GM08714 (cell line): ENCODE measurements around the gene PARN.

Experiments
- H3K4me3 ChIP-seq: fragments of 200-500 bp; sonication (Bioruptor generic); 2 replicates; pipeline ENCODE4 v1.5.1; 2014; ENCODE audit warnings: mild to moderate bottlenecking, low read length, inconsistent platforms
- ZNF274 ChIP-seq: IDR thresholded peaks from 2 replicates; pipeline ENCODE4 v1.6.1; 2012; ENCODE audit warnings: mild to moderate bottlenecking, low read depth, low read length

The PARN gene, protein sequence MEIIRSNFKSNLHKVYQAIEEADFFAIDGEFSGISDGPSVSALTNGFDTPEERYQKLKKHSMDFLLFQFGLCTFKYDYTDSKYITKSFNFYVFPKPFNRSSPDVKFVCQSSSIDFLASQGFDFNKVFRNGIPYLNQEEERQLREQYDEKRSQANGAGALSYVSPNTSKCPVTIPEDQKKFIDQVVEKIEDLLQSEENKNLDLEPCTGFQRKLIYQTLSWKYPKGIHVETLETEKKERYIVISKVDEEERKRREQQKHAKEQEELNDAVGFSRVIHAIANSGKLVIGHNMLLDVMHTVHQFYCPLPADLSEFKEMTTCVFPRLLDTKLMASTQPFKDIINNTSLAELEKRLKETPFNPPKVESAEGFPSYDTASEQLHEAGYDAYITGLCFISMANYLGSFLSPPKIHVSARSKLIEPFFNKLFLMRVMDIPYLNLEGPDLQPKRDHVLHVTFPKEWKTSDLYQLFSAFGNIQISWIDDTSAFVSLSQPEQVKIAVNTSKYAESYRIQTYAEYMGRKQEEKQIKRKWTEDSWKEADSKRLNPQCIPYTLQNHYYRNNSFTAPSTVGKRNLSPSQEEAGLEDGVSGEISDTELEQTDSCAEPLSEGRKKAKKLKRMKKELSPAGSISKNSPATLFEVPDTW

DNA sequence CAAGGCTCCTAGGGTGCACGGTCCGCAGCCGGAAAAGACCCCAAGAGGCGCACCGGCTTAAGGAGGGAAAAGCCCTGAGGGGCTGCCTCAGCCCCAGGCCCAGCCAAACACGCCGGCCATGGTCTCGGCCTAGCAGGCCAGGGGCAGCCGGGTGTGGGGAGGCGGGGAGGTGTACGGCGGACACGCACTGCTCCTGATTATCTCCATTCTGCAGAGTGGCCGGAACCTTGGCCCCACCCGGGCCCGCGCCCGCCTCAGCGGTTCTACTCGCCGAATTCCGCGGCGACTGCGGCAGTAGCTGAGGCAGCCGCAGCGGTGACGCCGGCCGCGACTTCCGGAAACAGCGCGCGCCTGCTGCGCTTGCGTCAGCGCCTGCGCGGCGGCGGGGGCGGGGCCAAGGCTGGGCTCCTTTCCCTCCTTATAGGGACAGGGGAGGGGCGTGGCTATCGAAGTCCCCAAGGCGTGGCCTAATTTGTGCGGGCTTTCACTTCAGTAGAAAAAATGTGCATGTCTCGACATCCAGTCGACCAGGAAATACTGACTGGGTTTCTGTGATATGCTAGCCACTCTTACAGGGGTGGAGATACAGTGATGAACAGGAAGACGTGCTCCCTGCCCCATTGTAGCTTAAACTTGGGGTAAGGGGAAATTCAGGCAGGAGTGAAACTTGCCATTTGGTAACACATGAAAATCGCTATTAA lies at the start of gene PARN:
TSS of gene PARN (minus strand) at position 342 of the 701 bp plus-strand sequence. CDS start at position 207, 135 bp downstream.
- no peak for TF ChIP-seq ZNF274

DNA sequence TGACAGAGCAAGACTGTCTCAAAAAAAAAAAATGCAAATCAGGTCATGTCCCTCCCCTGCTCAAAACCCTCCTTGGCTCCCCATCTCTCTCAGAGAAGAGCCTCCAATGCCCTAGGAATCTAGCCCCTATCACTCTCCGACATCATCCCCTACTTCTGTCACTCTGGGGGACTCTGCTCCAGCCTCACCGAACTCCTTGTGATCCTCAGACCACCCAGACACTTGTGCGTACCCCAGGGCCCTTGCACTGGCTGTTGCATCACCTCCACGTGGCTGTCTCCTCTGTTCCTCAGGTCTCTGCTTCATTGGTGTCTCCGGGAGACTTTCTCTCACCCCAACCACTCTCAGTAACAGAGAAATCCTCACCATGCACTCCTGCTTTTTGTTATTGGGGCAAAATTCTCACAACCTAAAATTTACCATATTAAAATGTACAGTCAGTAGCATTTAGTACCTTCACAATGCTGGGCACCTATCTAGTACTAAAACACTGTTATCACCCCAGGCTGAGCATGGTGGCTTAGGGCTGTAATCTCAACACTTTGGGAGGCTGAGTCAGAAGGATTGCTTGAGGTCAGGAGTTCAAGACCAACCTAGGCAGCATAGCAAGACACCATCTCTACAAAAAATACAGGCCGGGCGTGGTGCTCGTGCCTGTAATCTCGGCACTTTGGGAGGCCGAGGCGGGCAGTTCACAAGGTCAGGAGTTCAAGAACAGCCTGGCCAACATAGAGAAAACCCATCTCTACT lies 48.9 kb upstream of the PARN start:
- TF ChIP-seq ZNF274 = no peak
- no peak overlapping the region for H3K4me3 ChIP-seq

More for the DNA sequence above, at the start of gene PARN:
- peak within 1 kb of the TSS; percentile 95 for H3K4me3 ChIP-seq

DNA sequence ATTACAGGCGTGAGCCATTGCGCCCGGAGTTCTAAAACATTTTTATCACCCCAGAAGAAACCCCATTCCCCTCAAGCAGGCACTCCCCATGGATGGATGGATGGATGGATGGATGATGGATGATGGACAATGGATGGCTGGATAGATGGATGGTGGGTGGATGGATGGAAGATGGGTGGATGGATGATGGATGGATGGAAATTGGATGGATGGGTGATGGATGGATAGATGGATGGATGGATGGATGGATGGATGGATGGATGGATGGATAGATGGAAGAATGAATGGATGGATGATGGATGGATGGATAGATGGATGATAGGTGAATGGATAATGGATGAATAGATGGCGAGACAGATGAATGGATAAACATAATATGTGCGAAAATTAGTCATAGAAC lies 47.6 kb upstream of the PARN start:
- no peak for TF ChIP-seq ZNF274
- H3K4me3 ChIP-seq = no peak overlapping the region

DNA sequence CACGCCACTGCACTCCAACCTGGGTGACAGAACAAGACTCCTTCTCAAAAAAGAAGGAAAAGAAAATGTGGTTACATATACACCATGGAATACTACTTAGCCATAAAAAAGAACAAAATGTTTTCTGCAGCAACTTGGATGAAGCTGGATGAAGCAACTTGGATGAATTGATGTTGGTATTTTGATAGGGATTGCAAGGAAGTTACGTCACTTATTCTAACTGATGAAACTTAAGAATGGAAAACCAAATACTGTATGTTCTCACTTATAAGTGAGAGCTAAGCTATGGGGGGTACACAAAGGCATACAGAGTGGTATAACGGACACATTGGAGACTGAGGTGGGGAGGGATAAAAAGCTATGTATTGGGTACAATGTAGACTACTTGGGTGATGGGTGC lies 46.6 kb upstream of the PARN start:
- H3K4me3 ChIP-seq = no peak overlapping the region
- no peak for TF ChIP-seq ZNF274

DNA sequence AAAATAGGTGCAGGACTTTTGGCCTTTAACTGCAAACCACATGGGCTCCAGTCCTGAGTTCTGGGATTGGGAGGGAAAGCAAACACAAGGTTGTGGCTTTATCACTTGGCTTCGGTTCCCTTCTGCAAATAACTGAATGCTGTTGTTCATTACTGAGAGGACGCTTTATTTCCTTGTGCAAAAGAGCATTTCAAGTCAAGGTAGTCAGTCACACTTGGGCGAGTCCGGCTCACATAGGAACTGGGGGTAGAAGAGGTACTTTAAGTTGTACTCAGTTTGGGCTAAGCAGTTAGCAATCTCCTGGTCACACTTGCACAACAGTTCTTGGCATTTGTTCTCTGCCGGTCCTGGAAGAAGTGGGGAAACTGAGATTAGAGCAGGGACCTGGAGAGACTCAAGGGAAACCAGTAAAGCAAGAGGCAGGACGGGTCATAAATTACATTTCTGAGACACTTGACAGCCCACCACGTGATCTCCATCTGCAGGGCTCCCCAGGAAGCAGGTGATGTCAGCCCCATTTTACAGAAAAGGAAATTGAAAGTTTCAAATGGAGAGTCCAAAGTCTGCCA lies 42.4 kb upstream of the PARN start:
- TF ChIP-seq ZNF274 = no peak
- H3K4me3 ChIP-seq = peak overlapping the region; percentile 13; the same call in 1 of the 2 replicates

DNA sequence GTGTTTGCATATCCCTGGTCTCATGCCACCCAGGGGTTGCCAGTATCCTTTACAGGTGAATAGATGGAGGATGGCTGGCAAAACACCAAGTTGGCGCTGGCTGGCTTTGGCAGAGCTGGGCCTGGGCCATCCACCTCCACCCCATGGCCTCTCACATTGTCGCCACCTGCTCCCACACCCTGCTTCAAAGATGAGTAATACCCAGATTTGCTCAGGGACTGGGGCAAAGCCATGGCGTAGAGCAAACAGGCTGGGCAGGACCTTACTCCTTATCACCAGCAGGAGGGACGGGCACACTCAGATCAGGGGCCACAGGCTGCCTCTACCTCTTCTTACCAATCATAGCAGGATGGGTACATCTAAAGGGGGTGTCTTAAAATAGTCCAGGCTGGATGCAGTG lies 39.7 kb upstream of the PARN start:
- no peak for TF ChIP-seq ZNF274
- H3K4me3 ChIP-seq = no peak overlapping the region

DNA sequence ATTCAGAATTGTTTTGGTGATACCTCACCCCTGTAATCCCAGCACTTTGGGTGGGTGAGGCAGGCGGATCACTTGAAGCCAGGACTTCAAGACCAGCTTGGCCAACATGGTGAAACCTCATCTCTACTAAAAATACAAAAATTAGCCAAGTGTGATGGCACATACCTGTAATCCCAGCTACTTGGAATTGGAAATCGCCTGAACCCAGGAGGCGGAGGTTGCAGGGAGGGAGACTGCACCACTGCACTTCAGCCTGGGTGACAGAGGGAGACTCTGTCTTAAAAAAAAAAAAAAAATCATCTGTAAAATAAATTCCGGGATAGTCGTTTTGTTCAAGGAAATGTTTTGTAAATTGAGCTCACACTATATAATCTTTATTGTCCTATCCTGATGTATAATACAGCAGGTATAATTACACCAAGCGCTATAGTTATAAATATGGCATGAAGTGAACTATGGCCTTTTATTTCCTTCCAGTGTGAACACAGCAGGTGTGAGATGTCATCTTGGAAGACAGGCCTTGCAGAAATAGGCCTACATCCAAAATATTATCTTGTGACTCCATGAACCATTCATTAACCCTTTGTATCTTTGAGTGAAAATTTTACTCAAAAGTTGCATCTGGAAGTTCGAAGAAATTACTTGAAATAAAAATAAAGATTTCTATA lies 38.6 kb upstream of the PARN start:
- no peak for TF ChIP-seq ZNF274
- H3K4me3 ChIP-seq = no peak overlapping the region

DNA sequence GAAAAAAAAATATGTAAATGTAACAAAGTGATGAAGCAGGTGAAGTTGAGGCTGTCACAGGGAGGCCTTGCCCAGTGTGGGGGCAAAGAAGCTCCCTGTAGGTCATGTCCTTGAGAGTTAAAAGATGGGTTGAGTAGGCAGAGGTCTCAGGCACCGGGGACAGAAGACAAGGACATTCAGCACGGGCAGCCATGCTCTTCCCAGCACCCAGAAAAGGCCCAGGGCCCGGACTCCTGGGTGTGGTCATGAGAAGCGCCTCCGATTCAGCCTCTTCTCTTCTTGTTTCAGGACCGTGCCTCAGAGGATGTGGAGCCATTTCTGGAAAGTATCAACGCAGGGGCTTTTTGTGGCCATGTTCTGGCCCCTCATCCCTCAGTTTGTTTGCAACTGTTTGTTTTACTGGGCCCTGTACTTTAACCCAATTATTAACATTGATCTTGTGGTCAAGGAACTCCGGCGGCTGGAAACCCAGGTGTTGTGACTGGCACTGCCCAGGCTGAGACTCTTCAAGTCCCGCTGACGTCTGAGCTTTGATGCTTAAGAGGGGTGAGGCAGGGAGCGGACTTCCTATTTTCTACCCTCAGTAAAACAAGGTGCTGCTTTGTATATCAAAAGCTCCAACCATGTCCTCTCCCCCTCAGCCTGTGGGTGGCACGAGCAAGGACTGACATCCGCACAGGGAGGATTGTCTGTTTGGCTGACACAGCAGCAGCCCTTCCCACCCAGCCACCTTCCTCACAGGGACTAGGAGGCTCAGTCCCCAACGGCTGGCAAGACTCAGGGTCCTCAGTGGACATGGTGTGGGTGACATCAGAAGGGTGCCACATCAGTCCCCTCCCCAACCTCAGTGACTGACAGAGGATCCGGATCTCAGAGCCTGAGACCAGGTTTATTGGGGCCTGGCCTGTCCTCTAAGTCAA lies 37.5 kb upstream of the PARN start:
- TF ChIP-seq ZNF274 = no peak

DNA sequence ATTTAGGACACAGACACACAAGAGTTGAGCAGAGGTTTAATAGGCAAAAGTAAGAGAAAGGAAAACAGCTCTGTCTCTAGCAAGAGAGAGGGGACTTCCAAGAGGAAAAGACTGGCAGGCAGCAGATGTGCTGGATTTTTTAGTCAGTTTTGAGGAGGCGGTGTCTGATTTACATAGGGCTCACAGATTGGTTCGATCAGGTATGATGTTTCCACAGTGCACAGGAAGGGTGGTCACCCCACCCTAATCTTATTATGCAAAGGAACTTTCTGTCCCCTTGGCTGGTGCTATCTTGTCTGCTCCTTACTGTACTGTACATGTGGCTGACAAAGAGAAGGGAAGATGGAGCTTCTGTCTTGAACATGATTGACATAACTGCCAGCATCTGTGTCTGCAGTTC lies 28.0 kb upstream of the PARN start:
- H3K4me3 ChIP-seq = no peak overlapping the region
- TF ChIP-seq ZNF274 = no peak

More for the DNA sequence above, 37.5 kb upstream of the PARN start:
- H3K4me3 ChIP-seq = no peak overlapping the region

DNA sequence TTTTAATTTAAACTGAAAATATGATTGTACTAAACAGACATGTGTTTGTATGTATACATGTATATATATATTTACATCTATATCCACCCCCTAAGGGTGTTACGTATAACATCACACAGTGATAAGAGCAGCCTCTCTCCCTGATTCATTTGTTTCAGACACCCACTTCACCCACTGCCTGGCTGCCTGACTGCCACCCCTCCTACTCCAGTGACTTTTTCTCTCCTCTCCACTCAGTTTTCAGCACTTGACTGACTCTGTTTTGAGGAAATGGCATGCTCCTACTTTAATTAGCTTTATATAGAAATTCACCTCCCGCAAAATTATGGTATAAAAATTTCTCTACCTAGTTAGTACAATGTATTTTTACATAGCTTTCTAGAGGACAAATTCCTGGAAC lies 22.7 kb upstream of the PARN start:
- no peak overlapping the region for H3K4me3 ChIP-seq
- no peak for TF ChIP-seq ZNF274

DNA sequence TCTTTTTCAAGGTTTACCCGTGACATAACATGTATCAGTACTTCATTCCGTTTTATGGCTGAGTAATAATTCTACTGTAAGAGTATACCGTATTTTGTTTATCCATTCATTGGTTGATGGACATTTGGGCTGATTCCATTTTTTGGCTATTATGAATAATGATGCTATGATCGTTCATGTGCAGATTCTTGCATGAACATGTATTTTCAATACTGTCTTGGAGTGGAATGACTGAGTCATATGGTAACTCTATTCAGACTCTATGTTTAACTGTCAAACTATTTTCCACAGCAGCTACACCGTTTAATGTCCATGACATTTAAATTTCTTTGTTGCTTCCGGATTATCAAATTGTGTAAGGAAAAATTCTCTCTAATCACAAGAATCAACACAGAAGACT lies 20.6 kb upstream of the PARN start:
- TF ChIP-seq ZNF274 = no peak
- H3K4me3 ChIP-seq = no peak overlapping the region

DNA sequence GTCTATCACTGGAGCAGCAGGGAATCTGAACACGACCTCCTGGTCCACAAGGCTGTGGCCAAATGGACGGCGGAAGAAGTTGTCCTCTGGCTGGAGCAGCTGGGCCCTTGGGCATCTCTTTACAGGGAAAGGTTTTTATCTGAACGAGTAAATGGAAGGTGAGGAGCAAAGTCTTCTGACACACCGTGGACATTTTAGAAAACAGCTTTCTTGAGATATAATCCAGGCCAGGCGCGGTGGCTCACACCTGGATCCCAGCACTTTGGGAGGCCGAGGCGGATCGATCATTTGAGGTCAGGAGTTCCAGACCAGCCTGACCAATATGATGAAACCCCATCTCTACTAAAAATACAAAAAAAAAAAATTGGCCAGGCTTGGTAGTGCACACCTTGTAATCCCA lies 19.8 kb upstream of the PARN start:
- TF ChIP-seq ZNF274 = no peak

More for the DNA sequence above, 19.8 kb upstream of the PARN start:
- H3K4me3 ChIP-seq = no peak overlapping the region
